Uterus (tissue), 4 donors: Measurements from ENCODE around the gene PIEZO2. TPM values are rescaled to one million over a fixed set of nuclear protein-coding genes. Genes with fewer than 3 reads are reported as not detected.
"Not testable (repeated sequence)": the region's sequence is repeated elsewhere in the genome, so short reads cannot be mapped to it uniquely, and the experiment has no call there.

Source experiments
- DNase-seq, 2 donors: peaks; one replicate each; pipeline ENCODE4 v3.0.0-alpha.2; 2019 to 2020
- H3K27ac ChIP-seq, 2 donors: fragments of 200-600 bp; sonication (generic); 1 replicate in 1 of 2; 2 replicates in 1 of 2; pipeline ENCODE4 v1.5.1; 2016 to 2018
- H3K27me3 ChIP-seq, 2 donors: fragments of 200-600 bp; sonication (generic); one replicate each; pipeline ENCODE4 v1.5.1; 2018 to 2019; ENCODE audit warnings: control low read depth in 1 of 2
- H3K36me3 ChIP-seq, 2 donors: fragments of 200-600 bp; sonication (generic); one replicate each; pipeline ENCODE4 v1.5.1; 2019; ENCODE audit warnings: control low read depth in 1 of 2
- H3K4me1 ChIP-seq, 2 donors: fragments of 200-600 bp; sonication (generic); one replicate each; pipeline ENCODE4 v1.5.1; 2018 to 2019; ENCODE audit warnings: control low read depth in 1 of 2
- H3K4me3 ChIP-seq, 2 donors: fragments of 200-600 bp; sonication (generic); 1 replicate in 1 of 2; 2 replicates in 1 of 2; pipeline ENCODE4 v1.5.1; 2018 to 2019; ENCODE audit warnings: mild to moderate bottlenecking in 1 of 2
- H3K9me3 ChIP-seq, 2 donors: fragments of 200-600 bp; sonication (generic); one replicate each; pipeline ENCODE4 v1.5.1; 2019; ENCODE audit warnings: control low read depth in 1 of 2
- CTCF ChIP-seq, 4 experiments: fragments of 200-600 bp in 2 of 4; fragments of 450-650 bp in 2 of 4; sonication (generic) in 2 of 4; IDR thresholded peaks; one replicate each; pipeline ENCODE4 v1.5.1; 2016 to 2019; ENCODE audit warnings: antibody characterized with exemption in 4 of 4, mild to moderate bottlenecking in 2 of 4, moderate library complexity in 1 of 4
- POLR2A ChIP-seq, 2 donors: fragments of 450-650 bp; IDR thresholded peaks; one replicate each; pipeline ENCODE4 v1.6.1; 2016; ENCODE audit warnings: antibody characterized with exemption in 2 of 2, mild to moderate bottlenecking in 1 of 2, moderate library complexity in 1 of 2
- intact Hi-C: fragments of 100-400 bp; cut with DNase I; formaldehyde crosslinking; loops from one replicate; pipeline ENCODE4 v1.15.1; 2023; ENCODE audit warnings: low total_unique reads
- total RNA-seq, 4 donors: library from RNA; depleted of rRNA in 3 of 4; stranded (reverse); fragments of >200 nt in 3 of 4; gene quantifications; one replicate each; pipeline versions ENCODE4 v1.1.0 to v1.2.4, GENCODE V29; 2014 to 2023
- donor health status: DM: yes; HTN: yes; CAD: no.

PIEZO2 gene
- total RNA-seq, 4 donors from 2014 or later, result 1.8 to 42.8 (median 5.6) TPM

- H3K27ac ChIP-seq, result no peak overlapping the region
- H3K4me1 ChIP-seq, result no peaks in the 10 kb centered on the region
- no peaks in the 10 kb centered on the region for H3K36me3 ChIP-seq
- no peak overlapping the region for H3K4me3 ChIP-seq
- no peaks in the 10 kb centered on the region for H3K9me3 ChIP-seq
- intact Hi-C loops, result no loop called here
- TF ChIP-seq CTCF (IDR thresholded peaks at IDR 0.05), result no peak
- TF ChIP-seq POLR2A (IDR thresholded peaks at IDR 0.05), result no peak
- no peaks in the 10 kb centered on the region for H3K27me3 ChIP-seq
- no peak for DNase-seq
Measured at GRCh38 chr18:11177382-11177781, 28.0 kb upstream of the PIEZO2 start.

GRCh38 chr18:11176481-11176881 is 27.1 kb upstream of the PIEZO2 start:
- Histone ChIP-seq H3K36me3 (no peaks in the 10 kb centered on the region), H3K27me3 (no peaks in the 10 kb centered on the region), H3K27ac (peak overlapping the region in 1 of 2 donors; percentile 67), H3K4me1 (no peaks in the 10 kb centered on the region), H3K9me3 (no peaks in the 10 kb centered on the region), H3K4me3 (no peak overlapping the region)
- intact Hi-C loops, result no loop called here
- TF ChIP-seq CTCF (IDR thresholded peaks at IDR 0.05) (no peak), POLR2A (IDR thresholded peaks at IDR 0.05) (no peak)
- DNase-seq, result no peak

GRCh38 chr18:11175266-11175979 is 26.1 kb upstream of the PIEZO2 start:
- Histone ChIP-seq H3K4me3 (no peak overlapping the region), H3K27me3 (no peaks in the 10 kb centered on the region), H3K4me1 (no peaks in the 10 kb centered on the region), H3K27ac (peak overlapping the region; percentile 57 to 67), H3K36me3 (no peaks in the 10 kb centered on the region), H3K9me3 (no peaks in the 10 kb centered on the region)
- no peak for TF ChIP-seq CTCF (IDR thresholded peaks at IDR 0.05)
- TF ChIP-seq POLR2A (IDR thresholded peaks at IDR 0.05), result no peak
- DNase-seq, result no peak
- intact Hi-C loops, result no loop called here

GRCh38 chr18:11174179-11174578 is 24.8 kb upstream of the PIEZO2 start:
- H3K36me3 ChIP-seq, H3K27ac ChIP-seq, H3K4me3 ChIP-seq, H3K27me3 ChIP-seq, intact Hi-C loops, H3K4me1 ChIP-seq, H3K9me3 ChIP-seq, DNase-seq: not testable (repeated sequence)

- TF ChIP-seq POLR2A (IDR thresholded peaks at IDR 0.05) (no peak), CTCF (IDR thresholded peaks at IDR 0.05) (no peak)
- Histone ChIP-seq H3K4me3 (no peak overlapping the region), H3K36me3 (no peaks in the 10 kb centered on the region), H3K27me3 (no peaks in the 10 kb centered on the region), H3K9me3 (no peaks in the 10 kb centered on the region), H3K4me1 (no peaks in the 10 kb centered on the region), H3K27ac (no peak overlapping the region)
- no peak for DNase-seq
- intact Hi-C loops, result no loop called here
Measured at GRCh38 chr18:11167778-11168177, 18.4 kb upstream of the PIEZO2 start.

- no peaks in the 10 kb centered on the region for H3K36me3 ChIP-seq
- H3K9me3 ChIP-seq, result no peaks in the 10 kb centered on the region
- H3K27ac ChIP-seq, result no peak overlapping the region
- intact Hi-C loops, result no loop called here
- DNase-seq, result no peak
- H3K27me3 ChIP-seq, result no peaks in the 10 kb centered on the region
- no peak for TF ChIP-seq POLR2A (IDR thresholded peaks at IDR 0.05)
- no peak for TF ChIP-seq CTCF (IDR thresholded peaks at IDR 0.05)
- no peaks in the 10 kb centered on the region for H3K4me1 ChIP-seq
- no peak overlapping the region for H3K4me3 ChIP-seq
Measured at GRCh38 chr18:11165952-11166351, 16.6 kb upstream of the PIEZO2 start.
